T-helper 1 cell treated with Interleukin-12 subunit alpha and Interleukin-12 subunit beta and Interleukin-4 antibody, amounts not matched to agents 30 μg/mL and 1 μg/mL, for 36 hours (primary cell): Measurements from ENCODE around the gene PRSS35.
"Not testable (repeated sequence)": the region's sequence is repeated elsewhere in the genome, so short reads cannot be mapped to it uniquely, and the experiment has no call there.

Experiments used
- H3K27ac Mint-ChIP-seq: one replicate; pipeline ENCODE4 v1.8.0; 2021; ENCODE audit warnings: mild to moderate bottlenecking, mixed read lengths
- H3K27me3 Mint-ChIP-seq: one replicate; pipeline ENCODE4 v1.8.0; 2021; ENCODE audit warnings: low read depth, mixed read lengths
- H3K36me3 Mint-ChIP-seq: one replicate; pipeline ENCODE4 v1.8.0; 2021; ENCODE audit warnings: low read depth, mixed read lengths
- H3K4me1 Mint-ChIP-seq: one replicate; pipeline ENCODE4 v1.8.0; 2021; ENCODE audit warnings: low read depth, mixed read lengths
- H3K4me3 Mint-ChIP-seq: one replicate; pipeline ENCODE4 v1.8.0; 2021; ENCODE audit warnings: mild to moderate bottlenecking, moderate library complexity, mixed read lengths
- H3K9me3 Mint-ChIP-seq: one replicate; pipeline ENCODE4 v1.8.0; 2021; ENCODE audit warnings: mixed read lengths

The PRSS35 gene

GRCh38 chr6:83490217-83490807 is 22.0 kb upstream of the PRSS35 start:
- Mint-ChIP-seq H3K4me1 (no peaks in the 10 kb centered on the region), H3K9me3 (no peaks in the 10 kb centered on the region), H3K27ac (no peak overlapping the region), H3K4me3 (no peak overlapping the region), H3K27me3 (no peaks in the 10 kb centered on the region), H3K36me3 (no peaks in the 10 kb centered on the region)

DNA sequence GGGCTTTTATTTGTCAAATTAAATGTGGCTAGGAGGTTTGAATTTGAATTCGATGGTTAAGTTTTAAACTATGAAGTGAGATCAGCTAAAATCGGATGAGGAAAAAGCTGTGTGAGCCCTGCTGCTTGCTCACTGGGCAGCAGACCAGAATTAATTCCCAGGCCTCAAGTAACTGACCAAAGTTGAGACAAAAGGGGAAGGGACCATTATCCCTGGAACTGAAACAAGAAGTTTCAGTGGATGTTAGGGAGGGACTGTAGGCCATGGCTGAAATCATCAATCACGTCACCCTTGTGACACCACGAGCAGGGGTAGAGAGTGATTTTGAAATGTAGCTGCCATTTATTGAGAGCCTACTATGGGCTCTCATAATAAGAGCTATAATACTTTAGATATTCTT is 7.0 kb upstream of the PRSS35 start:
- Mint-ChIP-seq H3K4me1 (no peaks in the 10 kb centered on the region), H3K4me3 (no peak overlapping the region), H3K27ac (no peak overlapping the region), H3K9me3 (no peaks in the 10 kb centered on the region), H3K36me3 (no peaks in the 10 kb centered on the region), H3K27me3 (no peaks in the 10 kb centered on the region)

DNA sequence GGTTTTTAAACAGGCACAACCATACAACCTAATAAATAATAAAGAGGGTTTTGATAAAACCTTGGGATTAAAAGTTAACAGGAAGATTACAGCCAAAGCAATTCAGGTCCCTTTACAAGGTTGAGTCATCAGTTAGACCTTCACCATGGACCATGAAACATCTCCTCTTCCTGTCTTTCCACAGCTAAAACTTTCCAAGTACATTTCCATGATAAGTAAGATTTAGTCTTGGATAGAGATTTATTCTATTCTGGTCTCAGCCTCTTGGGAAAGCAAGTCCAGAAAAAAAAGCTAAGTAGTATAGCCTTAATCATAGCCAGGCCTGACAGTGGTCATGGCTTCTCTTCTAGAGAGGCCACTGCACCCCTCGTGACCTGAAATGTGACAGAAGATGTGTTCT is 2.9 kb upstream of the PRSS35 start:
- Mint-ChIP-seq H3K36me3 (no peaks in the 10 kb centered on the region), H3K27me3 (peaks cover 32% of the 10 kb centered on the region), H3K9me3 (no peaks in the 10 kb centered on the region), H3K4me3 (no peak overlapping the region), H3K4me1 (no peaks in the 10 kb centered on the region), H3K27ac (no peak overlapping the region)

DNA sequence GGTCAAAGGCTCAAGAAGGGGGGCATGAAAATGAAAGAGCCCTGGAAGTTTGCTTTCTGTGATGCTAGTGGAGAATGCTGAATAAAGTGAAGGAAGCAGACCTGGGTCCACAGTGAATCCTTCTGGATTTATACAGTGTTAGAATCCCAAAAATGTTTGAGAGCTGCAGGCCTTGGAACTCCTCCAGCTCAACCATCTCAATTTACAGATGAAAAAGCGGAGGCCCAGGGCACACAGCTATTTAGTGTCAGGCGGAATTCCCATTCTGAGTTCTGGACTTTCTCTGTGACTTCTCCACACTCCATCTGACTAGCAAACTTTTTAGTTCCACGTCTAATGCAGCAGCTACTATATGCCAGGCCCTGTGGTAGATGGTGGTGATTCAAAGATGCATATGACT is 1.5 kb upstream of the PRSS35 start:
- Mint-ChIP-seq H3K27ac (no peak overlapping the region), H3K36me3 (no peaks in the 10 kb centered on the region), H3K27me3 (peaks cover 36% of the 10 kb centered on the region), H3K9me3 (no peaks in the 10 kb centered on the region), H3K4me3 (no peak overlapping the region), H3K4me1 (no peaks in the 10 kb centered on the region)

GRCh38 chr6:83511266-83511665 is 1.1 kb upstream of the PRSS35 start:
- no peaks in the 10 kb centered on the region for H3K4me1 Mint-ChIP-seq
- no peak overlapping the region for H3K4me3 Mint-ChIP-seq
- H3K27ac Mint-ChIP-seq = no peak overlapping the region
- no peaks in the 10 kb centered on the region for H3K36me3 Mint-ChIP-seq
- H3K9me3 Mint-ChIP-seq = no peaks in the 10 kb centered on the region
- H3K27me3 Mint-ChIP-seq = peaks cover 36% of the 10 kb centered on the region

DNA sequence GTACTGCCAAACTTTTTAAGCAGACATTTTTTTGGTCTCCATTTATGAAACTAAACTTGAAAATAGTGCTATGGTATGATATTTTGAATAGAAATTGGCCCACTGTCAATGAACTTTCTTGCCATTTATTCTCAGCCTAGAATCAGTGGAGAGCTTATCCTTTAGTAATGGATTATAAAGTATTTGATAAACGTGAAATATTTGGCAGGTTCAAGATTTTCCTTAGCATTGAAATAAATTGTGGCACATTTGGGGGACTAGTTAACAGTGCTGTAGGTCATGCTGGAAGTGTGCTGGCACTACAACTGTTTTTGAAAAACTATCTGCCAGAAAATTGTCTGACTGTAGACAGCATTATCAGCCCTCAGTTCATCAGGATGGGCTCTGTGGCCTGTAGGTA is 2.1 kb downstream of the PRSS35 start:
- Mint-ChIP-seq H3K27ac (no peak overlapping the region), H3K4me3 (no peak overlapping the region), H3K36me3 (no peaks in the 10 kb centered on the region), H3K27me3 (peaks cover 36% of the 10 kb centered on the region), H3K9me3 (no peaks in the 10 kb centered on the region), H3K4me1 (no peaks in the 10 kb centered on the region)

DNA sequence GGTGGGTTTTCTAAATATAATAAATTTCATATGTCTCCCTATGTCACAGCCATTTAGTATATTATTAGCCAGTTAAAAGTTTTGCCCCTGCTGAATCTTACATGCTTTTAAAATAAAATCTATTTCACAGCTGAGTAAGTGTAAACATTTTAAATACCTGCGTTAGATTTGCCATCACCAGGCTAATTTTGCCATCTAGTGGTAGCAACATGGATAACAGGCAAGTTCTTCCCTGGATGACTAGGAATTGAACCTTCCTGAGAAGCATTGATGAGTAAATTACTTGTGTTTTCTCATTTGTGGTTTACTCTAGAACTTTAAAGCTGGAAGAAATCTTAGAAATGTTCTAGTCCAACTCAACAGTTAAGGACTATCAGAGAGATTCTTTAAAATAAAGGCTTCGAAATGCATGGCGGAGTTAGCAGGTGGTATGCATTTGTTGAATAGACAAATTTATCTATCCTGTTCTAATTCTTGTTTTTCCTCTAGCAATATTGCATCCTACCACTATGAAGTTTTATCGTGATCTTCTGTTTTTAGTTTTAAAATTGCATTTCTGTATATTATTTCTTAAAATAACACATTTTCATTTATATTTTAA is 2.6 kb downstream of the PRSS35 start:
- Mint-ChIP-seq H3K36me3 (no peaks in the 10 kb centered on the region), H3K4me1 (no peaks in the 10 kb centered on the region), H3K27ac (no peak overlapping the region), H3K27me3 (peaks cover 36% of the 10 kb centered on the region), H3K4me3 (no peak overlapping the region), H3K9me3 (no peaks in the 10 kb centered on the region)

- Mint-ChIP-seq H3K4me1 (no peaks in the 10 kb centered on the region), H3K27me3 (peaks cover 18% of the 10 kb centered on the region), H3K4me3 (no peak overlapping the region), H3K36me3 (no peaks in the 10 kb centered on the region), H3K27ac (no peak overlapping the region), H3K9me3 (no peaks in the 10 kb centered on the region)
These were observed 5.2 kb downstream of the PRSS35 start for GRCh38 chr6:83517500-83517899.

- H3K27ac Mint-ChIP-seq = no peak overlapping the region
- no peak overlapping the region for H3K4me3 Mint-ChIP-seq
- H3K27me3 Mint-ChIP-seq = peaks cover 4% of the 10 kb centered on the region
- H3K9me3 Mint-ChIP-seq = no peaks in the 10 kb centered on the region
- H3K4me1 Mint-ChIP-seq = no peaks in the 10 kb centered on the region
- no peaks in the 10 kb centered on the region for H3K36me3 Mint-ChIP-seq
These were observed 6.6 kb downstream of the PRSS35 start for GRCh38 chr6:83518816-83519480.

DNA sequence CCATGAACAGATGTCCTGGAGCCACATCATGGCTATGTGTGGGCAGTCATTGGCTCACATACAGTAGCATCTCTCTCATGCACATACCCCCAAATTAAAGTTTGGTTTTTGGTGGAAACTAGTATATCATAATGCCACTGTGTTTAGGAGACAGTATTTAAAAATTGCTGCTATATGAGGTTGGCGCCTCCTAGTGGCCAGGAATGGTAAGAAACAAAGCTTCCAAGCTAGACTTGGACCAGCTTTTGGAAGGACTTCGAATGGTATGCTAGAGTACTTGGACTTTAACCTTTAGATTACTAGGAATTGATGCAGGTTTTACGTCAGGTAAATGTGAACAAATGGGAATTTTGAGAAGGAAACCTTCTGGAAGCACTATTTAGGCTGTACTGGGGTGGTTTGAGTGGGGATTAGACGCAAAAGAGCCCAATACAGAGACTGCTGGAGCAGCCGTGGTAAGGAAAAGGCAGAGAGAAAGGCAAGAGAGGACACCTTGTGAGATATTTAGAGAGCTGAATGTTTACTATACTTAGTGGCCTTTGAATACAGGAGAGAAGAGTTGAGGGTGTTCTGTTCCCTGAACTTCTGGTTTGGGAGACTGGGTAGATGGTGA is 23.8 kb downstream of the PRSS35 start:
- Mint-ChIP-seq H3K4me3 (no peak overlapping the region), H3K27ac (no peak overlapping the region), H3K4me1 (no peaks in the 10 kb centered on the region), H3K9me3 (no peaks in the 10 kb centered on the region), H3K27me3 (peaks cover 5% of the 10 kb centered on the region), H3K36me3 (no peaks in the 10 kb centered on the region)

DNA sequence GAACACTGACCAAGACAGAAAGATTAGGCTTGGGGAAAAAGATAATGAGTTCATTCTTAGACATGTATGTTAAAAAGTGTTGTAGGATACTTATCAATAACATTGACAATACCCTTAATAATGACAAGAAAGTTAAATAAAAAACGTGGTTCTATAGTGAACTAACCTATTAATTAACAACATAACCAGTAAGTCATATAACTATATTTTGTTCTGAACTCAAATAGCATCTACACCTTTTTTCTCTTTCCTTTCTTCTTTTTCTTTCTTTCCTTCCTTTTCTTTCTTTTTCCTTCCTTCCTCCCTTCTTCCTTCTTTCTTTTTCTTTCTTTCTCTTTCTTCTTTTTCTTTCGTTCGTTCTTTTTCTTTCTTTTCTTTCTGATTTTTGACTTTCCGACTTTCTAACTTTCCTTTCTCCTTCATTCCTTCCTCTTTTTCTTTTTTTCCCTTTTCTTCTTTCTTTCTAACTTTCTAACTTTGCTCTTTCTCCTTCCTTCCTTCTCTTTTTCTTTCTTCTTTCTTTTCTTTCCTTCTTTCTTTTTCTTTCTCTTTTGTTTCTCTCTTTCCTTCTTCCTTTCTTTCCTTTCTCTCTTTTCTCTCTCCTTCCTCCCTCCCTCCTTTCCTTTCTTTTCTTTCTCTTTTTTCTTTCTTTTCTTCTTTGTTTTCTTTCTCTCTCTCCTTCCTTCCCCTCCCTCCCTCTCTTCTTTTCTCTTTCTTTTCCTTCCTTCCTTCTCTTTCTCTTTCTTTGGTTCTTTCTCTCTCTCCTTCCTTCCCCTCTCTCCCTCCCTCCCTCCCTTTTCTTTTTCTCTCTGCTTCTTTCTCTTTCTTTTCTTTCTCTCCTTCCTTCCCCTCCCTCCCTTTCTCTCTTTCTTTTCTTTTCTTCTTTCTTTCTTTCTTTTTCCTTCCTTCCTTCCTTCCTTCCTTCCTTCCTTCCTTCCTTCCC is 24.6 kb downstream of the PRSS35 start:
- no peaks in the 10 kb centered on the region for H3K4me1 Mint-ChIP-seq
- H3K27ac Mint-ChIP-seq = no peak overlapping the region
- no peaks in the 10 kb centered on the region for H3K36me3 Mint-ChIP-seq
- peaks cover 2% of the 10 kb centered on the region for H3K27me3 Mint-ChIP-seq
- no peaks in the 10 kb centered on the region for H3K9me3 Mint-ChIP-seq
- H3K4me3 Mint-ChIP-seq = no peak overlapping the region

DNA sequence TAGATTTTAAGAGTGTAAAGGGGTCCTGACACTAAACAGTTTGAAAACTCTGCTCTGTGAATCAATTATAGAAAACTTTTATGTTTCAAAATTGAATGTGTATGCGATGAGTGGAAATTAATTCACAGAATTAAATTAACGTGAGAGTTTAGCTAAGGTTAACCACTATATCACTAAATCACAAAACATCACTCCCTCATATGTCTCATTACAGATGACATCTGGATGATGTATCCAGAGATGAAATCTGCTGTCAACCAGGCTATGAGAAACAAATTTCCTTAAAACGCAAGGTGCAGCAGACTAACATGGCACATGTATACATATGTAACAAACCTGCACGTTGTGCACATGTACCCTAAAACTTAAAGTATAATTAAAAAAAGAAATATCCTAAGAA is 27.3 kb downstream of the PRSS35 start:
- no peaks in the 10 kb centered on the region for H3K36me3 Mint-ChIP-seq
- H3K27me3 Mint-ChIP-seq = no peaks in the 10 kb centered on the region
- H3K27ac Mint-ChIP-seq = no peak overlapping the region
- peaks cover 4% of the 10 kb centered on the region for H3K9me3 Mint-ChIP-seq
- H3K4me1 Mint-ChIP-seq = no peaks in the 10 kb centered on the region
- H3K4me3 Mint-ChIP-seq = no peak overlapping the region

GRCh38 chr6:83546636-83547035 is 34.3 kb downstream of the PRSS35 start:
- H3K4me1 Mint-ChIP-seq = peaks cover 4% of the 10 kb centered on the region
- no peaks in the 10 kb centered on the region for H3K27me3 Mint-ChIP-seq
- peaks cover 2% of the 10 kb centered on the region for H3K36me3 Mint-ChIP-seq
- H3K4me3 Mint-ChIP-seq = no peak overlapping the region
- H3K27ac Mint-ChIP-seq = no peak overlapping the region
- peaks cover 32% of the 10 kb centered on the region for H3K9me3 Mint-ChIP-seq

GRCh38 chr6:83550482-83550881 is 38.1 kb downstream of the PRSS35 start:
- H3K4me1 Mint-ChIP-seq, H3K27ac Mint-ChIP-seq, H3K27me3 Mint-ChIP-seq, H3K4me3 Mint-ChIP-seq, H3K36me3 Mint-ChIP-seq: not testable (repeated sequence)
- H3K9me3 Mint-ChIP-seq = peaks cover 28% of the 10 kb centered on the region
